PC-9 (cell line): ENCODE data around the gene PCDHB13. TPM values are rescaled to one million over a fixed set of nuclear protein-coding genes. Genes with fewer than 3 reads are reported as not detected.
"Not testable (repeated sequence)": the region's sequence is repeated elsewhere in the genome, so short reads cannot be mapped to it uniquely, and the experiment has no call there.

Experiments
- BruUV-seq: library from RNA; stranded (reverse); fragments of 400-500 nt; replicated peaks from 2 replicates; lab custom pipeline; 2021; lab: Mats Ljungman, UMichigan
- CTCF ChIA-PET: fragments of 300-600 bp; sonication (Branson Sonifier 250); formaldehyde crosslinking; loops from one replicate; lab custom pipeline; 2022; ENCODE audit warnings: antibody characterized with exemption; lab: Charles Lee
- POLR2A ChIA-PET: fragments of 300-600 bp; sonication (Branson Sonifier 250); formaldehyde crosslinking; loops from one replicate; lab custom pipeline; 2022; ENCODE audit warnings: antibody characterized with exemption; ENCODE audit not compliant: unreplicated experiment; lab: Charles Lee
- DNase-seq, 2 experiments: peaks; one replicate each; pipeline versions ENCODE4 v3.0.0 to v3.0.0-alpha.2; 2015 to 2022; ENCODE audit warnings: mixed read lengths in 1 of 2
- H2AFZ ChIP-seq: fragments of 200-600 bp; sonication (generic); 2 replicates; pipeline ENCODE4 v1.8.1; 2017; ENCODE audit warnings: antibody characterized with exemption
- H3F3A ChIP-seq: fragments of 200-600 bp; sonication (generic); 2 replicates; pipeline ENCODE4 v1.8.1; 2017; ENCODE audit warnings: antibody characterized with exemption, mild to moderate bottlenecking, low read depth; ENCODE audit not compliant: insufficient read depth
- H3K27ac ChIP-seq: fragments of 200-600 bp; sonication (generic); 2 replicates; pipeline ENCODE4 v1.6.1; 2016; ENCODE audit warnings: mixed run types
- H3K27me3 ChIP-seq: fragments of 200-600 bp; sonication (generic); 2 replicates; pipeline ENCODE4 v1.6.1; 2016; ENCODE audit warnings: low read depth, mixed run types; ENCODE audit not compliant: insufficient read depth
- H3K36me3 ChIP-seq: fragments of 200-600 bp; sonication (generic); 2 replicates; pipeline ENCODE4 v1.6.1; 2016; ENCODE audit warnings: low read depth, mixed run types
- H3K4me1 ChIP-seq: fragments of 200-600 bp; sonication (generic); replicated peaks from 2 replicates; pipeline ENCODE4 v1.6.1; 2016; ENCODE audit warnings: mixed run types; ENCODE audit not compliant: insufficient read depth
- H3K4me2 ChIP-seq: fragments of 200-600 bp; sonication (generic); 2 replicates; pipeline ENCODE4 v1.6.1; 2017; ENCODE audit warnings: mixed run types
- H3K4me3 ChIP-seq: fragments of 200-600 bp; sonication (generic); 2 replicates; pipeline ENCODE4 v1.6.1; 2016; ENCODE audit warnings: mixed run types
- H3K79me2 ChIP-seq: fragments of 200-600 bp; sonication (generic); 2 replicates; pipeline ENCODE4 v1.6.1; 2017; ENCODE audit warnings: low read depth, mixed run types
- H3K9me2 ChIP-seq: fragments of 200-600 bp; sonication (generic); 2 replicates; pipeline ENCODE4 v1.8.1; 2017; ENCODE audit warnings: mild to moderate bottlenecking; ENCODE audit not compliant: insufficient read depth
- H3K9me3 ChIP-seq: fragments of 200-600 bp; sonication (generic); 2 replicates; pipeline ENCODE4 v1.8.1; 2016; ENCODE audit warnings: low read depth; ENCODE audit not compliant: insufficient read depth
- H4K20me1 ChIP-seq: fragments of 200-600 bp; sonication (generic); 2 replicates; pipeline ENCODE4 v1.8.1; 2017; ENCODE audit not compliant: insufficient read depth
- EZH2 ChIP-seq: fragments of 200-600 bp; sonication (generic); IDR thresholded peaks from 2 replicates; pipeline ENCODE4 v1.8.0; 2017; ENCODE audit warnings: antibody characterized with exemption, low read depth
- intact Hi-C: fragments of 100-400 bp; cut with micrococcal nuclease; formaldehyde crosslinking; loops from one replicate; pipeline ENCODE4 v1.10.0; 2022; ENCODE audit not compliant: unreplicated experiment
- total RNA-seq: library from RNA; stranded (reverse); gene quantifications from 2 replicates; pipeline ENCODE4 v1.2.3, GENCODE V29; 2021
- TF ChIP-seq, protein P1 (sequence below): fragments of 200-600 bp; sonication (generic); conservative IDR thresholded peaks from 2 replicates; pipeline ENCODE4 v1.6.1; 2017; ENCODE audit warnings: mixed run types, antibody characterized with exemption, mild to moderate bottlenecking, moderate library complexity

The PCDHB13 gene
- total RNA-seq, 1 experiment from 2014 or later: not detected

DNA sequence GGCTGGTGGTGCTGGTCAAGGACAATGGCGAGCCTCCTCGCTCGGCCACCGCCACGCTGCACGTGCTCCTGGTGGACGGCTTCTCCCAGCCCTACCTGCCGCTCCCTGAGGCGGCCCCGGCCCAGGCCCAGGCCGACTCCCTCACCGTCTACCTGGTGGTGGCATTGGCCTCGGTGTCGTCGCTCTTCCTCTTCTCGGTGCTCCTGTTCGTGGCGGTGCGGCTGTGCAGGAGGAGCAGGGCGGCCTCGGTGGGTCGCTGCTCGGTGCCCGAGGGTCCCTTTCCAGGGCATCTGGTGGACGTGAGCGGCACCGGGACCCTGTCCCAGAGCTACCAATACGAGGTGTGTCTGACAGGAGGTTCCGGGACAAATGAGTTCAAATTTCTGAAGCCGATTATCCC, 11.7 kb downstream of the PCDHB13 start:
- intact Hi-C loops, DNase-seq, H2AFZ ChIP-seq, H3F3A ChIP-seq, H3K36me3 ChIP-seq, H3K79me2 ChIP-seq, POLR2A ChIA-PET, H3K9me2 ChIP-seq, CTCF ChIA-PET, H3K27me3 ChIP-seq, H3K27ac ChIP-seq, H3K9me3 ChIP-seq, H4K20me1 ChIP-seq, BruUV-seq, H3K4me1 ChIP-seq, H3K4me2 ChIP-seq, H3K4me3 ChIP-seq: not testable (repeated sequence)

DNA sequence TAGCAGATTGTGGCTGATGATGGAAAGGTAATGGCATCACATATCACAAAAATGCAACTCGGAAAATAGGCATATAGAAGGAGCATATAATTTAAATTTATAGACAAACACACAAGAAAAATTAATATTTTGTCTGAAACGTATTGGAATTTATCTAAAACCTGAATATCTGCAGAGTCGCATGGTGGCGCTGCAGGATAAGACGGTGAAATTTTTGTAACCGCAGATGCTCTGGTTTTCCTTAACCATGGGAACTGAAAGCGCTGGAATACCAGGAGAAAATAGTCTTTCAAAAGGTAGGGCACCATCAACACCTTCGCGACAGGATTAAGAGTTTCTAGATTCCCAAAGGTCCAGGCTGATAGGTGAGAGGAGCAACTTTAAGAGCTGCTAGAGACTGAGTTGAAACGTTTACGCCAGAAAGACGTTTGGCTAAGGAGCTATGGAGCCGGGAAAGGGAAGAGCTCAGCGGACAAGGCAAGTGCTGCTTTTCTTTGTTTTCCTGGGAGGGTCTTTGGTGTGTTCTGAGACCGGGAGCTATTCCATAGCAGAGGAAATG, 20.5 kb downstream of the PCDHB13 start:
- peak overlapping the region; percentile 66; the same call in 1 of the 2 replicates for H2AFZ ChIP-seq
- no TSS peak for BruUV-seq
- POLR2A ChIA-PET: no interaction called here

DNA sequence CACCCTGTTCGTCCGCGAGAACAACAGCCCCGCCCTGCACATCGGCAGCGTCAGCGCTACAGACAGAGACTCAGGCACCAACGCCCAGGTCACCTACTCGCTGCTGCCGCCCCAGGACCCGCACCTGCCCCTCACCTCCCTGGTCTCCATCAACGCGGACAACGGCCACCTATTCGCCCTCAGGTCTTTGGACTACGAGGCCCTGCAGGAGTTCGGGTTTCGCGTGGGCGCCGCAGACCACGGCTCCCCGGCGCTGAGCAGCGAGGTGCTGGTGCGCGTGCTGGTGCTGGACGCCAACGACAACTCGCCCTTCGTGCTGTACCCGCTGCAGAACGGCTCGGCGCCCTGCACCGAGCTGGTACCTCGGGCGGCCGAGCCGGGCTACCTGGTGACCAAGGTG, 22.2 kb downstream of the PCDHB13 start:
- H4K20me1 ChIP-seq, H3K9me3 ChIP-seq, intact Hi-C loops, H2AFZ ChIP-seq, POLR2A ChIA-PET, DNase-seq, H3K27ac ChIP-seq, H3K4me1 ChIP-seq, H3K36me3 ChIP-seq, H3K4me3 ChIP-seq, H3K79me2 ChIP-seq, CTCF ChIA-PET, H3K9me2 ChIP-seq, BruUV-seq, H3K27me3 ChIP-seq, H3F3A ChIP-seq, H3K4me2 ChIP-seq: not testable (repeated sequence)

More for the DNA sequence above, 20.5 kb downstream of the PCDHB13 start:
- no peak for TF ChIP-seq EZH2
- TF ChIP-seq, protein P1, sequence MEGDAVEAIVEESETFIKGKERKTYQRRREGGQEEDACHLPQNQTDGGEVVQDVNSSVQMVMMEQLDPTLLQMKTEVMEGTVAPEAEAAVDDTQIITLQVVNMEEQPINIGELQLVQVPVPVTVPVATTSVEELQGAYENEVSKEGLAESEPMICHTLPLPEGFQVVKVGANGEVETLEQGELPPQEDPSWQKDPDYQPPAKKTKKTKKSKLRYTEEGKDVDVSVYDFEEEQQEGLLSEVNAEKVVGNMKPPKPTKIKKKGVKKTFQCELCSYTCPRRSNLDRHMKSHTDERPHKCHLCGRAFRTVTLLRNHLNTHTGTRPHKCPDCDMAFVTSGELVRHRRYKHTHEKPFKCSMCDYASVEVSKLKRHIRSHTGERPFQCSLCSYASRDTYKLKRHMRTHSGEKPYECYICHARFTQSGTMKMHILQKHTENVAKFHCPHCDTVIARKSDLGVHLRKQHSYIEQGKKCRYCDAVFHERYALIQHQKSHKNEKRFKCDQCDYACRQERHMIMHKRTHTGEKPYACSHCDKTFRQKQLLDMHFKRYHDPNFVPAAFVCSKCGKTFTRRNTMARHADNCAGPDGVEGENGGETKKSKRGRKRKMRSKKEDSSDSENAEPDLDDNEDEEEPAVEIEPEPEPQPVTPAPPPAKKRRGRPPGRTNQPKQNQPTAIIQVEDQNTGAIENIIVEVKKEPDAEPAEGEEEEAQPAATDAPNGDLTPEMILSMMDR: peak; percentile 44
- peak overlapping the region; percentile 1; the same call in 1 of the 2 replicates for H3K4me2 ChIP-seq
- H3K27me3 ChIP-seq: no peaks in the 10 kb centered on the region; the same call in 1 of the 2 replicates
- H3K79me2 ChIP-seq: no peaks in the 10 kb centered on the region
- no peaks in the 10 kb centered on the region for H3F3A ChIP-seq
- H3K4me3 ChIP-seq: no peak overlapping the region; the same call in 1 of the 2 replicates
- H3K36me3 ChIP-seq: no peaks in the 10 kb centered on the region
- intact Hi-C loops: no loop called here
- no peaks in the 10 kb centered on the region for H4K20me1 ChIP-seq
- no peak overlapping the region for H3K27ac ChIP-seq
- no peaks in the 10 kb centered on the region; the same call in 1 of the 2 replicates for H3K9me3 ChIP-seq
- peak in 1 of 2 experiments; percentile 7 for DNase-seq
- no peaks in the 10 kb centered on the region for H3K4me1 ChIP-seq
- CTCF ChIA-PET: interaction anchor here (1.6 kb wide), 1 partner anchor 333 kb away, joined by 4 read pairs; no protein-coding TSS in a partner anchor
- H3K9me2 ChIP-seq: no peaks in the 10 kb centered on the region

DNA sequence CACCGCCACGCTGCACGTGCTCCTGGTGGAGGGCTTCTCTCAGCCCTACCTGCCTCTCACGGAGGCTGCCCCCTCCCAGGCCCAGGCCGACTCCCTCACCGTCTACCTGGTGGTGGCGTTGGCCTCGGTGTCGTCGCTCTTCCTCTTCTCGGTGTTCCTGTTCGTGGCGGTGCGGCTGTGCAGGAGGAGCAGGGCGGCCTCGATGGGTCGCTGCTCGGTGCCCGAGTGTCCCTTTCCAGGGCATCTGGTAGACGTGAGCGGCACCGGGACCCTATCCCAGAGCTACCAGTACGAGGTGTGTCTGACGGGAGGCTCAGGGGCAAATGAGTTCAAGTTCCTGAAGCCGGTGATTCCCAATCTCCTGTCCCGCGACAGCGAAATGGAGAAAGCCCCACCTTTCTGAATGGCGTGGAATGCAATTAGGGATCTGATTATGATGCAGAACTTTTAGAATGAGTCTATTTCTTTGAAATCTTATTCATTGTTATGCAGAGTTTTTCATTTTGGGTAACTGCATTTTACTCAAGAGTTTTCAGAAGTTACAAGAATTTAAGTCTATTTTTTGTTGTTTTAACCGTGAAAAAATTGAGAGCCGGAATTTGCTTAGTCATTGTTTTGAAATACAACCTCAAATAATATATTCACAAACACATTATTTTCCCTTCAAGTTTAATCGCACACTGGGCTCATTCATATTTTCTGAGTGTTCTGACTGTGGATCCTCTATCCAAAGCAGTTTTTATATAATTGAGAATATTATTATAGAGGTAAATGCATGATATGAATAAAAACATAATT, 23.0 kb downstream of the PCDHB13 start:
- TF ChIP-seq, protein P1: no peak
- no peak for TF ChIP-seq EZH2
- H3K9me2 ChIP-seq: no peaks in the 10 kb centered on the region
- H4K20me1 ChIP-seq: no peaks in the 10 kb centered on the region
- peaks cover 3% of the 10 kb centered on the region; the same call in 1 of the 2 replicates for H3K27me3 ChIP-seq
- H2AFZ ChIP-seq: no peak overlapping the region
- BruUV-seq: no TSS peak
- DNase-seq: no peak
- H3K4me3 ChIP-seq: no peak overlapping the region
- H3K36me3 ChIP-seq: no peaks in the 10 kb centered on the region
- no peak overlapping the region for H3K27ac ChIP-seq
- intact Hi-C loops: no loop called here
- no peaks in the 10 kb centered on the region for H3K9me3 ChIP-seq
- no peaks in the 10 kb centered on the region for H3K4me1 ChIP-seq
- no peaks in the 10 kb centered on the region for H3K79me2 ChIP-seq
- POLR2A ChIA-PET: no interaction called here
- H3F3A ChIP-seq: no peaks in the 10 kb centered on the region
- CTCF ChIA-PET: no interaction called here
- no peak overlapping the region for H3K4me2 ChIP-seq
